GM19240 (cell line): ENCODE data around the gene WIPF1.

Experiments used
- DNase-seq: peaks from one replicate; pipeline ENCODE4 v3.0.0; 2011; ENCODE audit warnings: low spot score; ENCODE audit not compliant: insufficient read length

The WIPF1 gene

GRCh38 chr2:174597345-174598047 lies at the start of gene WIPF1:
TSS of gene WIPF1 (minus strand) at chr2:174597804. CDS start at chr2:174585573, 12,231 bp downstream.
- no peak for DNase-seq

- no peak for DNase-seq
Observed at GRCh38 chr2:174645296-174645695, 47.7 kb upstream of the WIPF1 start.

GRCh38 chr2:174644406-174644805 lies 46.8 kb upstream of the WIPF1 start:
- DNase-seq, result no peak

- DNase-seq, result no peak
Observed at GRCh38 chr2:174643356-174643755, 45.8 kb upstream of the WIPF1 start.

GRCh38 chr2:174641168-174641567 lies 43.6 kb upstream of the WIPF1 start:
- no peak for DNase-seq

GRCh38 chr2:174636987-174637386 lies 39.4 kb upstream of the WIPF1 start:
- no peak for DNase-seq

GRCh38 chr2:174635776-174636404 lies 38.3 kb upstream of the WIPF1 start:
- no peak for DNase-seq

GRCh38 chr2:174635015-174635593 lies 37.5 kb upstream of the WIPF1 start:
- no peak for DNase-seq

- DNase-seq, result no peak
Observed at GRCh38 chr2:174634130-174635014, 36.8 kb upstream of the WIPF1 start.

- no peak for DNase-seq
Observed at GRCh38 chr2:174633623-174633930, 36.0 kb upstream of the WIPF1 start.

GRCh38 chr2:174632841-174633622 lies 35.4 kb upstream of the WIPF1 start:
- DNase-seq, result no peak

GRCh38 chr2:174631009-174631981 lies 33.7 kb upstream of the WIPF1 start:
- DNase-seq, result no peak

- no peak for DNase-seq
Observed at GRCh38 chr2:174630107-174630506, 32.5 kb upstream of the WIPF1 start.

- no peak for DNase-seq
Observed at GRCh38 chr2:174629506-174629905, 31.9 kb upstream of the WIPF1 start.

- DNase-seq, result no peak
Observed at GRCh38 chr2:174628528-174629169, 31.0 kb upstream of the WIPF1 start.

- no peak for DNase-seq
Observed at GRCh38 chr2:174627216-174627615, 29.6 kb upstream of the WIPF1 start.

GRCh38 chr2:174624895-174625430 lies 27.4 kb upstream of the WIPF1 start:
- DNase-seq, result no peak

GRCh38 chr2:174623690-174624089 lies 26.1 kb upstream of the WIPF1 start:
- DNase-seq, result no peak

GRCh38 chr2:174623106-174623637 lies 25.6 kb upstream of the WIPF1 start:
- DNase-seq, result no peak
